ENCODE measurements around the gene LAMA2. TPM values are rescaled to one million over a fixed set of nuclear protein-coding genes. Genes with fewer than 3 reads are reported as not detected.

LAMA2 gene
- total and polyA plus RNA-seq, 2 experiments from 2014 or later = 13.4 to 78.1 TPM

- Histone ChIP-seq H3K4me1 (ENCODE audit: low read depth) (no peaks in the 10 kb centered on the region), H3K27ac (no peak overlapping the region), H3K36me3 (no peaks in the 10 kb centered on the region), H3K9me3 (ENCODE audit: low read depth) (no peaks in the 10 kb centered on the region), H3K4me3 (no peak overlapping the region), H3K27me3 (no peaks in the 10 kb centered on the region)
- no peak for TF ChIP-seq CTCF (IDR thresholded peaks at IDR 0.05; ENCODE audit: low read depth, low read length)
- DNase-seq (ENCODE audit: low read depth in 1 of 2, low spot score in 1 of 2) = no peak
Observed at GRCh38 chr6:128870746-128871145, 12.2 kb upstream of the LAMA2 start.

GRCh38 chr6:128874863-128875262 is 8.1 kb upstream of the LAMA2 start:
- Histone ChIP-seq H3K4me3 (no peak overlapping the region), H3K27me3 (no peaks in the 10 kb centered on the region), H3K27ac (no peak overlapping the region), H3K36me3 (no peaks in the 10 kb centered on the region), H3K4me1 (ENCODE audit: low read depth) (no peaks in the 10 kb centered on the region), H3K9me3 (ENCODE audit: low read depth) (no peaks in the 10 kb centered on the region)
- no peak for TF ChIP-seq CTCF (IDR thresholded peaks at IDR 0.05; ENCODE audit: low read depth, low read length)
- no peak for DNase-seq (ENCODE audit: low read depth in 1 of 2, low spot score in 1 of 2)

DNA sequence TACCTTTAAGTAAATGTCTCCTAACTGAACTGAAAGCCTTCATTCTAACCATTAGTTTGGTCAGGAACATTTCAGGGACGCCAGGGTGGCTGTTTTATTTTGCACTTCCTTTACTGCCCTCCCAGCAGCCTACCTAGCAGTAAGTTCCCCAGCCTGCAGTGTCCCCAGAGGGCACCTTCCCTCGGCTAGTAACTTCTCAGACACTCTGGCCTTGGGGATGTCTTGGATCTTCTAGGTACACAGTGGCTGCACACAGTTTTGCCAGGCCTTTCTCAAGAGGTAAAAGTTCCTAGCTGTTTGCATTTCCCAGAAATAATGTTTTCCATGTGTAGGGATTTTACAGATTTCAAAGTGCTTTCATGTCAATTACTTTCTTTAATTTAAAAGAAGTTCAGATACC is 378 bp upstream of the LAMA2 start:
- H3K36me3 ChIP-seq = no peaks in the 10 kb centered on the region
- H3K27me3 ChIP-seq = no peaks in the 10 kb centered on the region
- TF ChIP-seq CTCF (IDR thresholded peaks at IDR 0.05; ENCODE audit: low read depth, low read length) = no peak
- H3K4me1 ChIP-seq (ENCODE audit: low read depth) = peaks cover 23% of the 10 kb centered on the region
- peak in 1 of 2 donors; percentile 11 for DNase-seq (ENCODE audit: low read depth in 1 of 2, low spot score in 1 of 2)
- peak overlapping the region; percentile 77 for H3K27ac ChIP-seq
- peak overlapping the region; percentile 50 for H3K4me3 ChIP-seq
- H3K9me3 ChIP-seq (ENCODE audit: low read depth) = no peaks in the 10 kb centered on the region

DNA sequence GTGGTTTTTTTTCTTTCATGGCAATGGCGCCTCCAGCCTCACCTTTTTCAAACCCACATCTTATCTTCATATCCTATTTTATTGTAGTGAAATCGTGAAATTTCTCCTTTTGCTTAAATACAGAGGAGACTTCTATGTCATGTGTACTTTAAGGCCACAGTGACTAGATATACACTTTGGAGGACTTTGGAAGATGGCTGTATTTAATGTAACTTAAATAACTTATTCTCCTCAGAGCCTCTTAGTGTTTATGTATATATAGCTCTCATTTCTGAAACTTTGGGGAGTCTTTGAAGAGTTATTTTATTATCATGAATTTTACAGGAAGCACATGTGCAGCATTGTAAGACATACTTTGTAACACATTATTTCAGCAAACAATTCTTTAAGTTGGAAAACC is 968 bp downstream of the LAMA2 start:
- H3K4me3 ChIP-seq = peak overlapping the region; percentile 50
- peaks cover 34% of the 10 kb centered on the region for H3K4me1 ChIP-seq (ENCODE audit: low read depth)
- no peak overlapping the region for H3K27ac ChIP-seq
- H3K9me3 ChIP-seq (ENCODE audit: low read depth) = no peaks in the 10 kb centered on the region
- no peaks in the 10 kb centered on the region for H3K36me3 ChIP-seq
- no peak for TF ChIP-seq CTCF (IDR thresholded peaks at IDR 0.05; ENCODE audit: low read depth, low read length)
- no peak for DNase-seq (ENCODE audit: low read depth in 1 of 2, low spot score in 1 of 2)
- H3K27me3 ChIP-seq = no peaks in the 10 kb centered on the region

GRCh38 chr6:128885381-128885780 is 2.4 kb downstream of the LAMA2 start:
- Histone ChIP-seq H3K9me3 (ENCODE audit: low read depth) (no peaks in the 10 kb centered on the region), H3K36me3 (no peaks in the 10 kb centered on the region), H3K27me3 (no peaks in the 10 kb centered on the region), H3K27ac (no peak overlapping the region), H3K4me3 (peak overlapping the region; percentile 50), H3K4me1 (ENCODE audit: low read depth) (peaks cover 48% of the 10 kb centered on the region)
- no peak for TF ChIP-seq CTCF (IDR thresholded peaks at IDR 0.05; ENCODE audit: low read depth, low read length)
- no peak for DNase-seq (ENCODE audit: low read depth in 1 of 2, low spot score in 1 of 2)

- no peak for DNase-seq (ENCODE audit: low read depth in 1 of 2, low spot score in 1 of 2)
- TF ChIP-seq CTCF (IDR thresholded peaks at IDR 0.05; ENCODE audit: low read depth, low read length) = no peak
- Histone ChIP-seq H3K9me3 (ENCODE audit: low read depth) (no peaks in the 10 kb centered on the region), H3K4me3 (no peak overlapping the region), H3K4me1 (ENCODE audit: low read depth) (peaks cover 62% of the 10 kb centered on the region), H3K27ac (no peak overlapping the region), H3K36me3 (no peaks in the 10 kb centered on the region), H3K27me3 (no peaks in the 10 kb centered on the region)
Observed at GRCh38 chr6:128886706-128887105, 3.8 kb downstream of the LAMA2 start.

All from cardiac muscle cell (in vitro differentiated cells and primary cell).